ENCODE measurements around the gene PIGS. TPM values are rescaled to one million over a fixed set of nuclear protein-coding genes. Genes with fewer than 3 reads are reported as not detected.

The PIGS gene
- total RNA-seq, 4 donors from 2014 or later, result 41.9 to 55.5 (median 47.2) TPM

DNA sequence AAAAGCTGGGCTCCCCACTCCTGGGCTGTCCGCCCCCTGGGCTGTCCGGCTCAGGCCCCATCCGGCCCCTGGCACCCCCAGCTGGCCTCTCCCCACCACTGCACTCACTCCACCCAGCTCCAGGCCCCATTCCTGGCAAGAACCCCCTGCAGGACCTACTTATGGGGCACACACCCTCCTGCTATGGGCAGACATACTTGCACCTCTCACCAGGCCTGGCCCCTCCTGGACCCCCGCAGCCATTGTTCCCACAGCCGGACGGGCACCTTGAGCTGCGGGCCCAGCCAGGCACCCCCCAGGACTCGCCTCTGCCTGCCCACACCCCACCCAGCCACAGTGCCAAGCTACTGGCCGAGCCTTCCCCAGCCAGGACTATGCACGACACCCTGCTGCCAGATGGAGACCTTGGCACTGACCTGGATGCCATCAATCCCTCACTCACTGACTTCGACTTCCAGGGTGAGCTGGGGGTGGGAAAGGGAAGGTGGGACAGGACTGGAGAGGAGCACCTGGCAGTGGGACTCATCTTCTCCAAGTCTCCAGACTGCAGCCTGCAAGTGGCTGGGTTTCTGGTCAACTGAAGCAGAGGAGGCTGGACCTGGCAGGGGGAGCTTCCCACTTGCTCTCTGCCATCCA lies 36.5 kb downstream of the PIGS start:
- Histone ChIP-seq H3K27me3 (peaks cover 0 to 28% (median 0%) of the 10 kb centered on the region in 4 donors), H3K4me3 (no peak overlapping the region), H3K27ac (replicated peaks in 1 of 4) (no peak overlapping the region), H3K9me3 (no peaks in the 10 kb centered on the region), H3K4me1 (no peaks in the 10 kb centered on the region), H3K36me3 (no peaks in the 10 kb centered on the region)
- TF ChIP-seq, protein P1, sequence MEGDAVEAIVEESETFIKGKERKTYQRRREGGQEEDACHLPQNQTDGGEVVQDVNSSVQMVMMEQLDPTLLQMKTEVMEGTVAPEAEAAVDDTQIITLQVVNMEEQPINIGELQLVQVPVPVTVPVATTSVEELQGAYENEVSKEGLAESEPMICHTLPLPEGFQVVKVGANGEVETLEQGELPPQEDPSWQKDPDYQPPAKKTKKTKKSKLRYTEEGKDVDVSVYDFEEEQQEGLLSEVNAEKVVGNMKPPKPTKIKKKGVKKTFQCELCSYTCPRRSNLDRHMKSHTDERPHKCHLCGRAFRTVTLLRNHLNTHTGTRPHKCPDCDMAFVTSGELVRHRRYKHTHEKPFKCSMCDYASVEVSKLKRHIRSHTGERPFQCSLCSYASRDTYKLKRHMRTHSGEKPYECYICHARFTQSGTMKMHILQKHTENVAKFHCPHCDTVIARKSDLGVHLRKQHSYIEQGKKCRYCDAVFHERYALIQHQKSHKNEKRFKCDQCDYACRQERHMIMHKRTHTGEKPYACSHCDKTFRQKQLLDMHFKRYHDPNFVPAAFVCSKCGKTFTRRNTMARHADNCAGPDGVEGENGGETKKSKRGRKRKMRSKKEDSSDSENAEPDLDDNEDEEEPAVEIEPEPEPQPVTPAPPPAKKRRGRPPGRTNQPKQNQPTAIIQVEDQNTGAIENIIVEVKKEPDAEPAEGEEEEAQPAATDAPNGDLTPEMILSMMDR (IDR thresholded peaks at IDR 0.05), result no peak
- TF ChIP-seq POLR2AphosphoS5 (IDR thresholded peaks at IDR 0.05), result no peak
- TF ChIP-seq EP300 (IDR thresholded peaks at IDR 0.05), result no peak
- no peak for TF ChIP-seq POLR2A (IDR thresholded peaks at IDR 0.05; ENCODE audit: low read depth)
- DNase-seq (ENCODE audit: extremely low spot score), result no peak
- intact Hi-C loops (cut with DNase I), result no loop called here
- WGBS, result 78% methylated on average over 3 of the region's 11 CpGs

DNA sequence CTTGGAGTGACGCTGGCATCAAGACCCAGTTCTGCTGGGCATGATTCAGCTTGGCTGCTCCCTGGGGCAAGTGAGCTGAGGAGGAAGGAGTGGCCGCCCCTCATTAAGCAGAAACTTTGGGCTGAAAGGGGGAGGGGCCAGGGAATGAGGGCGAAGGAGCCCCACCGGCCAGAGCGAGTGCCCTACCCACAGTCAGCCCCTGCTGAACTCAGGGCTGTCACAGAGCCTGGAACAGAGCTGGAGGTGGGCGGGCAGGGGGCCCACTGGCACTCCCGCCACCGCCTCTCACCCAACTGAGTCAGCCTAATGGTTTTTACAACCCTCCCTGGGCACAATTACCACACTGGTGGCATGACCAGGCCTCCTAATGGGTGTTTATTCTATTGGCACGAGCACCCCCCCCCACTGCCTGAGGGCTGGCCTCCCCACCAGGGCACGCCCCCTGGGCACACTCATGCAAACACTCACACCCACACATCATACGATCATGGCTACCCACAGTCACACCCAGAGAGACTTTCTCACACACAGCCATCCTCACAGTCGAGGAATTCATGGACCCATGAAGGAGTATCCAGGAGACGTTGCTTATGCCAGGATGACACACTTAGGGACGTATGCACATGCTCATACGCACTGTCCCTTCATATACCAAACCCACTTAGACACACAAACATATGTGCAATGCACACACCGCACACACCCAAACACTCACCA lies 38.1 kb downstream of the PIGS start:
- intact Hi-C loops (cut with DNase I), result no loop called here
- Histone ChIP-seq H3K27me3 (peaks cover 0 to 28% (median 0%) of the 10 kb centered on the region in 4 donors), H3K36me3 (no peaks in the 10 kb centered on the region), H3K27ac (replicated peaks in 1 of 4) (no peak overlapping the region), H3K4me1 (no peaks in the 10 kb centered on the region), H3K4me3 (no peak overlapping the region), H3K9me3 (no peaks in the 10 kb centered on the region)
- 79% methylated on average over 10 of the region's 16 CpGs for WGBS
- no peak for TF ChIP-seq EP300 (IDR thresholded peaks at IDR 0.05)
- TF ChIP-seq POLR2AphosphoS5 (IDR thresholded peaks at IDR 0.05), result no peak
- TF ChIP-seq, protein P1 (IDR thresholded peaks at IDR 0.05), result no peak
- no peak for TF ChIP-seq POLR2A (IDR thresholded peaks at IDR 0.05; ENCODE audit: low read depth)
- no peak for DNase-seq (ENCODE audit: extremely low spot score)

DNA sequence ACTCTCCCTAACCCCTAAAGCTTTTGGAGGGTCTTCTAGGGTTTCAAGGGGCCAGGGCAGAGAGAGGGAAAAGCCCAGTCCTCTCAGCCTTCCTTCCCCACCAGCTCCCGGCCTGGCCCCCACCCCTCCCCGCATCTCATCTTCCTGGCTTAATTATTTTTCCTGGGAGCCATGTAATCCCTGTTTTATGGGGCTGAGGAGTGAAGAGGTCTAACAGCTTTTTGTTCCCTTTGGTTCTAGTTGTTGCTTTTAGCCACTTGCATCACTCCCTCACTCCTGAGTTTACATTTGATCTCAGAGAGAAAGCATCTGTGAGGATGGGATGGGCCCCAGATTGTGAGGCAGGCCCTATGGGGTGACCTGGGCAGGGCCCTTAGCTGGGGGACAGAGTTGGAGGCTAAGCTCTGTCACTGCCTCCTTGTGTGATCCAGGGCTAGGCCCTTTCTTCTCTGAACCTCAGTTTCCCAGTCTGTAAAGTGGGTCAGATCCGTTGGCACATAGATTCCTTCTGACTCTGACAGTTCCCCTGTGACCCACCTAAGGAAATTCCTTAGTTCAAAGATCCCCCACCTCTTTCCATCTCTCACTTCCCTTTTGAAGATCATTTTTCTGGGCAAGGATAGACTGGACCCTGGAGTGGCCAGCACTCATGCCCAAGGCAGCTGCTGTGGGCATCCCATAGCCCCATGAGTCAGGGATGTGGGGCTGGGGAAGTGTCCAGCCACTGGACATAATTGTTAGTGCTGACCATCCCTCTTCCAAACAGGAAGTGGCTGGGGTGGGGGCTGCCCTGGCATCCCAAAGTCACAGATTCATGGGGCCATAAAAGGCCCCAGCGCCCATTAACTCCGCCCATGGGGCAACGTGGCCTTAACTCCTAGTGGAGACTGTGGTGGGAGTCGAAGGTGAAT lies 39.0 kb downstream of the PIGS start:
- Histone ChIP-seq H3K27ac (replicated peaks in 1 of 4) (no peak overlapping the region), H3K9me3 (no peaks in the 10 kb centered on the region), H3K4me1 (no peaks in the 10 kb centered on the region), H3K36me3 (no peaks in the 10 kb centered on the region), H3K27me3 (peaks cover 0 to 28% (median 0%) of the 10 kb centered on the region in 4 donors), H3K4me3 (no peak overlapping the region)
- intact Hi-C loops (cut with DNase I), result no loop called here
- no peak for TF ChIP-seq POLR2A (IDR thresholded peaks at IDR 0.05; ENCODE audit: low read depth)
- TF ChIP-seq, protein P1 (IDR thresholded peaks at IDR 0.05), result no peak
- no peak for TF ChIP-seq POLR2AphosphoS5 (IDR thresholded peaks at IDR 0.05)
- no peak for TF ChIP-seq EP300 (IDR thresholded peaks at IDR 0.05)
- DNase-seq (ENCODE audit: extremely low spot score), result no peak
- 74% methylated on average over 7 of the region's 7 CpGs for WGBS

DNA sequence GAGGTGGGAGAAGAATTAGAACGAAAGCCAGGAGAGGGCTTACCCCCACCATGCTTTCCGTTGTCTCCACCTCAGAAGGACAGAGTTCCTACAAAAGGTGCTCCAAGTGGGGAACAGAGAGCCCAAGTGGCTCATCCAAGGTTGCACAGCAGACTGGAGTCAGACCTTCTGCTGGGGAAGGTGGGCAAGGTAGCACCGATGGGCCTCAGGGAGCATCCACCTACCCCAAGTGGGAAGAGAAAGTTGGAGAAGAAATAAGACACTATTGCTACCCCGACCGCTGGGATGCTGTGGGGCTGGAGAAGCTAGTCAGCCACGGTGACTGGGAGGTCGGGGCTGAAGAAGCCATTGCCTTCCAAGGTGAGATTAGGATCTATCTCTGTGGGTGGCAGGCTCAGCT lies 40.4 kb downstream of the PIGS start:
- H3K4me1 ChIP-seq, result no peaks in the 10 kb centered on the region
- H3K4me3 ChIP-seq, result no peak overlapping the region
- no peaks in the 10 kb centered on the region for H3K9me3 ChIP-seq
- no peaks in the 10 kb centered on the region for H3K36me3 ChIP-seq
- WGBS, result 73% methylated on average over 7 of the region's 7 CpGs
- no peak overlapping the region for H3K27ac ChIP-seq (replicated peaks in 1 of 4)
- intact Hi-C loops (cut with DNase I), result no loop called here
- TF ChIP-seq POLR2AphosphoS5 (IDR thresholded peaks at IDR 0.05) (no peak), EP300 (IDR thresholded peaks at IDR 0.05) (no peak), POLR2A (IDR thresholded peaks at IDR 0.05; ENCODE audit: low read depth) (no peak)
- TF ChIP-seq, protein P1 (IDR thresholded peaks at IDR 0.05), result no peak
- peaks cover 0 to 28% (median 0%) of the 10 kb centered on the region in 4 donors for H3K27me3 ChIP-seq
- no peak for DNase-seq (ENCODE audit: extremely low spot score)
